Measurements from ENCODE around the gene TEX29. TPM values are rescaled to one million over a fixed set of nuclear protein-coding genes. Genes with fewer than 3 reads are reported as not detected.

The TEX29 gene
- total and polyA plus RNA-seq, 2 of the 4 experiments (the other 2 are of a cell fraction) = 0.46 TPM; not detected in 1

DNA sequence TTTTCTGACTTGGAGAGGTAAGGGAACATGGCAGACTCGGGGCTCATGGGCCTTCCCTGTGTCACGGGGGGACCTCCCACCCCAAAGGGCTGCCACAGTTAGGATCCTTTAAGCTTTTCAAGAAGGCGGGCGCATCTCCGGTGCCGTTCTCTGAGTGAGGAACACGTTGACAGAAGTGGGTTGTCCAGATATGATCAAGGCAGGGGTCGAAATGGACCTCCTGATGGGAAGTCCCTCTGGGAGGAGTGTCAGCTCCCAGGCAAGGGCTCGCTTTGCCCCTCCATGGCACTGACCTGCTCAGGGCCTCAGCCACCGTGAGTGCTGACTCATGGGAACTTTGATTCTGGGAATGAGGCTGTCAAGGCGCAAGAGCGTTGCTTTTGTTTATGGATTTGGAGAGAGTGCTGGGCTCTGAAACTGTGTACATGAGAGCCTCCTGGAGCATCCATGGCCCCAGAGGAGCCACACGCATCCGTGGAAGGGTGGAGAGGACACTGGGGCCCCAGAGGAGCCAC, 6.5 kb upstream of the TEX29 start:
- no peak for DNase-seq
- Histone ChIP-seq H3K36me3 (ENCODE audit: control insufficient read depth, insufficient read depth, low read length) (peaks cover 5% of the 10 kb centered on the region; the same call in 1 of the 2 replicates), H3K23ac (ENCODE audit: low read depth, low read length) (no peak overlapping the region), H3K9ac (ENCODE audit: low read depth, low read length) (no peak overlapping the region), H3K4ac (ENCODE audit: low read depth, low read length) (no peak overlapping the region), H3K9me3 (ENCODE audit: control insufficient read depth, insufficient read depth, low read length) (peaks cover 11% of the 10 kb centered on the region), H2BK5ac (ENCODE audit: low read depth, low read length, poor library complexity, severe bottlenecking) (no peak overlapping the region), H3K9me1 (ENCODE audit: insufficient read depth, low read length) (no peaks in the 10 kb centered on the region), H3K18ac (ENCODE audit: low read depth, low read length) (no peak overlapping the region), H3K4me3 (ENCODE audit: insufficient read depth, low read depth, low read length) (no peak overlapping the region), H2BK15ac (ENCODE audit: low read depth, low read length) (no peak overlapping the region), H4K20me1 (ENCODE audit: insufficient read depth, low read length) (no peaks in the 10 kb centered on the region), H3K4me1 (ENCODE audit: control insufficient read depth, insufficient read depth, low read length) (peaks cover 4% of the 10 kb centered on the region; the same call in 1 of the 2 replicates), H4K8ac (ENCODE audit: low read depth in 2 of 2, low read length in 2 of 2) (no peak overlapping the region), H3K79me1 (ENCODE audit: low read depth in 1 of 2, low read length in 2 of 2) (peaks cover 12 to 18% of the 10 kb centered on the region in 2 experiments; a peak in 3 of 4 replicates), H2BK120ac (ENCODE audit: low read depth, low read length) (no peak overlapping the region), H2BK20ac (ENCODE audit: low read depth, low read length) (no peak overlapping the region), H3K14ac (replicated peaks; ENCODE audit: low read depth, low read length) (no peak overlapping the region), H3K4me2 (ENCODE audit: low read depth, low read length) (no peak overlapping the region), H3K27ac (ENCODE audit: insufficient read depth, low read length) (no peak overlapping the region), H3K56ac (ENCODE audit: extremely low read depth, insufficient read depth, low read length) (no peak overlapping the region), H2AK5ac (ENCODE audit: low read depth, low read length) (no peak overlapping the region), H3K27me3 (ENCODE audit: control insufficient read depth, insufficient read depth, low read length) (no peaks in the 10 kb centered on the region), H2AK9ac (replicated peaks; ENCODE audit: low read depth, low read length, poor library complexity) (peak overlapping the region; percentile 44), H4K5ac (ENCODE audit: low read depth, low read length) (no peak overlapping the region), H4K91ac (ENCODE audit: insufficient read depth, low read depth, low read length) (no peak overlapping the region), H2AFZ (replicated peaks; ENCODE audit: low read length, poor library complexity) (no peak overlapping the region)
- ChIA-PET CTCF (no interaction called here), POLR2A (ENCODE audit: unreplicated experiment) (no interaction called here)
- intact Hi-C loops (cut with micrococcal nuclease) (no loop called here), in situ Hi-C loops (cut with MboI; ENCODE audit: low sequenced_read_pairs) (no loop called here), dilution Hi-C loops (cut with HindIII; ENCODE audit: low sequenced_read_pairs, unreplicated experiment) (no loop called here)
- BruUV-seq (replicated peaks) = no TSS peak
- 92% methylated on average over 7 of the region's 14 CpGs; no CpG with 5 or more reads in 1 of the 2 experiments for WGBS, 2 experiments (ENCODE audit: extremely low coverage in 2 of 2, insufficient read length in 1 of 2)
- ATAC-seq (ENCODE audit: low read depth) = no peak
- no peak for TF ChIP-seq NFE2L2 (IDR thresholded peaks at IDR 0.05; ENCODE audit: low read depth, low read length)
- TF ChIP-seq CHD1 (IDR thresholded peaks at IDR 0.05; ENCODE audit: low read depth, low read length) = no peak
- TF ChIP-seq RFX5 (IDR thresholded peaks at IDR 0.05; ENCODE audit: low read depth, low read length) = no peak
- TF ChIP-seq, protein P1, sequence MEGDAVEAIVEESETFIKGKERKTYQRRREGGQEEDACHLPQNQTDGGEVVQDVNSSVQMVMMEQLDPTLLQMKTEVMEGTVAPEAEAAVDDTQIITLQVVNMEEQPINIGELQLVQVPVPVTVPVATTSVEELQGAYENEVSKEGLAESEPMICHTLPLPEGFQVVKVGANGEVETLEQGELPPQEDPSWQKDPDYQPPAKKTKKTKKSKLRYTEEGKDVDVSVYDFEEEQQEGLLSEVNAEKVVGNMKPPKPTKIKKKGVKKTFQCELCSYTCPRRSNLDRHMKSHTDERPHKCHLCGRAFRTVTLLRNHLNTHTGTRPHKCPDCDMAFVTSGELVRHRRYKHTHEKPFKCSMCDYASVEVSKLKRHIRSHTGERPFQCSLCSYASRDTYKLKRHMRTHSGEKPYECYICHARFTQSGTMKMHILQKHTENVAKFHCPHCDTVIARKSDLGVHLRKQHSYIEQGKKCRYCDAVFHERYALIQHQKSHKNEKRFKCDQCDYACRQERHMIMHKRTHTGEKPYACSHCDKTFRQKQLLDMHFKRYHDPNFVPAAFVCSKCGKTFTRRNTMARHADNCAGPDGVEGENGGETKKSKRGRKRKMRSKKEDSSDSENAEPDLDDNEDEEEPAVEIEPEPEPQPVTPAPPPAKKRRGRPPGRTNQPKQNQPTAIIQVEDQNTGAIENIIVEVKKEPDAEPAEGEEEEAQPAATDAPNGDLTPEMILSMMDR (conservative IDR thresholded peaks at IDR 0.05; ENCODE audit: low read depth, low read length) = no peak
- TF ChIP-seq, protein P2, sequence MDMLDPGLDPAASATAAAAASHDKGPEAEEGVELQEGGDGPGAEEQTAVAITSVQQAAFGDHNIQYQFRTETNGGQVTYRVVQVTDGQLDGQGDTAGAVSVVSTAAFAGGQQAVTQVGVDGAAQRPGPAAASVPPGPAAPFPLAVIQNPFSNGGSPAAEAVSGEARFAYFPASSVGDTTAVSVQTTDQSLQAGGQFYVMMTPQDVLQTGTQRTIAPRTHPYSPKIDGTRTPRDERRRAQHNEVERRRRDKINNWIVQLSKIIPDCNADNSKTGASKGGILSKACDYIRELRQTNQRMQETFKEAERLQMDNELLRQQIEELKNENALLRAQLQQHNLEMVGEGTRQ (IDR thresholded peaks at IDR 0.05; ENCODE audit: low read depth, low read length) = no peak
- no peak for TF ChIP-seq BHLHE40 (IDR thresholded peaks at IDR 0.05; ENCODE audit: low read depth, low read length)
- no peak for TF ChIP-seq RAD21 (IDR thresholded peaks at IDR 0.05; ENCODE audit: low read length)
- TF ChIP-seq RCOR1 (IDR thresholded peaks at IDR 0.05; ENCODE audit: insufficient replicate concordance, low read length) = no peak
- no peak for TF ChIP-seq FOS (IDR thresholded peaks at IDR 0.05; ENCODE audit: low read depth, low read length)
- TF ChIP-seq, protein P3, sequence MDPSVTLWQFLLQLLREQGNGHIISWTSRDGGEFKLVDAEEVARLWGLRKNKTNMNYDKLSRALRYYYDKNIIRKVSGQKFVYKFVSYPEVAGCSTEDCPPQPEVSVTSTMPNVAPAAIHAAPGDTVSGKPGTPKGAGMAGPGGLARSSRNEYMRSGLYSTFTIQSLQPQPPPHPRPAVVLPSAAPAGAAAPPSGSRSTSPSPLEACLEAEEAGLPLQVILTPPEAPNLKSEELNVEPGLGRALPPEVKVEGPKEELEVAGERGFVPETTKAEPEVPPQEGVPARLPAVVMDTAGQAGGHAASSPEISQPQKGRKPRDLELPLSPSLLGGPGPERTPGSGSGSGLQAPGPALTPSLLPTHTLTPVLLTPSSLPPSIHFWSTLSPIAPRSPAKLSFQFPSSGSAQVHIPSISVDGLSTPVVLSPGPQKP (IDR thresholded peaks at IDR 0.05; ENCODE audit: borderline replicate concordance, low read depth, low read length) = no peak
- TF ChIP-seq MAFK (IDR thresholded peaks at IDR 0.05; ENCODE audit: low read depth, low read length) = no peak
- TF ChIP-seq MAZ (IDR thresholded peaks at IDR 0.05; ENCODE audit: borderline replicate concordance, low read depth, low read length) = no peak
- no peak for TF ChIP-seq SMC3 (IDR thresholded peaks at IDR 0.05; ENCODE audit: low read depth, low read length)
- TF ChIP-seq CEBPB (IDR thresholded peaks at IDR 0.05; ENCODE audit: low read depth, low read length) = no peak
- no peak for TF ChIP-seq MXI1 (IDR thresholded peaks at IDR 0.05; ENCODE audit: borderline replicate concordance, low read depth, low read length)

Measured in IMR-90 (cell line).